RWPE2 (cell line): ENCODE results near the gene IGFALS.

Experiments
- ATAC-seq: fragments of 200-7000 bp; cut with Tn5 transposase; 3 replicates; pipeline ENCODE4 v1.9.1; 2021; ENCODE audit warnings: low read depth
- DNase-seq: peaks from one replicate; pipeline ENCODE4 v3.0.0-alpha.2; 2020; ENCODE audit warnings: low spot score
- H3K27ac ChIP-seq: fragments of 450-650 bp; 2 replicates; pipeline ENCODE4 v1.5.1; 2017; ENCODE audit warnings: mild to moderate bottlenecking; ENCODE audit not compliant: poor library complexity, severe bottlenecking
- H3K27me3 ChIP-seq: fragments of 250-450 bp; sonication (Bioruptor Pico); 2 replicates; pipeline ENCODE4 v1.5.1; 2021; ENCODE audit warnings: mild to moderate bottlenecking, moderate library complexity; ENCODE audit not compliant: insufficient read depth, poor library complexity, severe bottlenecking
- H3K36me3 ChIP-seq: fragments of 250-450 bp; sonication (Bioruptor Pico); 2 replicates; pipeline ENCODE4 v1.5.1; 2020; ENCODE audit warnings: low read depth, mild to moderate bottlenecking, moderate library complexity
- H3K4me1 ChIP-seq: fragments of 250-450 bp; sonication (Bioruptor Pico); 2 replicates; pipeline ENCODE4 v1.5.1; 2021; ENCODE audit warnings: mild to moderate bottlenecking, moderate library complexity; ENCODE audit not compliant: insufficient read depth, poor library complexity, severe bottlenecking
- H3K4me3 ChIP-seq: fragments of 250-450 bp; sonication (Bioruptor Pico); 2 replicates; pipeline ENCODE4 v1.5.1; 2021; ENCODE audit warnings: mild to moderate bottlenecking, moderate library complexity; ENCODE audit not compliant: severe bottlenecking
- H3K9me3 ChIP-seq: fragments of 250-450 bp; sonication (Bioruptor Pico); 2 replicates; pipeline ENCODE4 v1.5.1; 2021; ENCODE audit warnings: mild to moderate bottlenecking, moderate library complexity; ENCODE audit not compliant: severe bottlenecking
- CTCF ChIP-seq: fragments of 450-650 bp; IDR thresholded peaks from one replicate; pipeline ENCODE4 v1.5.1; 2017; ENCODE audit warnings: mild to moderate bottlenecking, moderate library complexity; ENCODE audit not compliant: poor library complexity, severe bottlenecking

The IGFALS gene

DNA sequence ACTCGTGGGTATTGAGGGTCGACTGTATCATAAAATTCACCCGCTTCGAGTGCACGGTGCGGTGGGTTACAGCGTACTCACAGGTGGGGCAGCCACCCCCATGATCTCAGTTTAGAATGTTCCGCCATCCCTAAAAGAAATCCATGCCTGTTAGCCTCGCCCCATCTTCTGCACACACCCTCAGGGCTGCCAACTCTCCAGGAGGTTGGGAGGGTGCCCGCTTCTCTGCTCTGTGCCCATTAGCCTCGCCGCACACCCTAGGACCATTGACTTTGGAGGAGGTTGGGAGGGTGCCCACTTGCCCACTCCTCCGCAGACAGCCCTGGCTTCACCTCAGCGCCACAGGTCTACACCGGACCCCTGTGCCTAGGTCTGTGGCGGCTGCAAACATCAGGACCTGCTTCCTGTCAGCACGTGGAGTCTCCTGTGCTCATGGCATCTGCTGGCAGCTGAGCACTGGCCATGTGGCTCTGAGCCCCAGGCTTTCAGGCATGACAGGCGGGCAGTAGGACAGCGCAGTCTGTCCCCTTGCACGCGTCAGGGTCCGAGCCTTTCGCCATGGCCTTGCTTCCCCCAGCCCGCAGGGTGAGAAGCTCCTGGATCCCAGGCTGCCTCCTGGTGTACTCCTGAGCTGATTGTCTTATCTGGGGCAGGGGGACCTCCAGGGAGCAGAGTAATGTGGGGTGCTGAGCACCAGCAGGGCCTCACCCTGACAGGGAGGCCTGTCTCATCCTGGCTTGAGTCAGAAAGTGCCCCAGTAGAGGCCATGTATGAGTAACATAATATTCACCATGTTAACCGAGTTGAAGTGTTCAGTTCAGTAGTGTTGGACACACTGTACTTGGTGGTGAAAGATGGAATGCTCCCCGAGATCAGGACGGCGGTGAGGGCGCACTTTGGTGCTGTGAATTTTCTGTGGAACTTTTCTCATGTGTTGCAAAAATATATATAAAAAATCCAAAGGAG, 44.1 kb downstream of the IGFALS start:
- no peak overlapping the region for H3K4me3 ChIP-seq

GRCh38 chr16:1747934-1748333, 45.6 kb downstream of the IGFALS start:
- no peaks in the 10 kb centered on the region for H3K9me3 ChIP-seq
- H3K4me1 ChIP-seq: peaks cover 20% of the 10 kb centered on the region
- no peak overlapping the region for H3K4me3 ChIP-seq
- TF ChIP-seq CTCF: no peak
- no peak overlapping the region for H3K27ac ChIP-seq
- H3K36me3 ChIP-seq: peaks cover 32% of the 10 kb centered on the region
- ATAC-seq: no peak
- no peak for DNase-seq
- no peaks in the 10 kb centered on the region for H3K27me3 ChIP-seq

More for the DNA sequence above, 44.1 kb downstream of the IGFALS start:
- Histone ChIP-seq H3K9me3 (no peaks in the 10 kb centered on the region), H3K36me3 (peaks cover 45% of the 10 kb centered on the region), H3K27ac (no peak overlapping the region), H3K4me1 (peaks cover 23% of the 10 kb centered on the region), H3K27me3 (no peaks in the 10 kb centered on the region)
- DNase-seq (no peak), ATAC-seq (no peak)
- TF ChIP-seq CTCF: no peak

- TF ChIP-seq CTCF: no peak
- Histone ChIP-seq H3K36me3 (peaks cover 26% of the 10 kb centered on the region), H3K27ac (peak overlapping the region; percentile 80), H3K27me3 (no peaks in the 10 kb centered on the region), H3K9me3 (no peaks in the 10 kb centered on the region), H3K4me1 (peaks cover 20% of the 10 kb centered on the region), H3K4me3 (no peak overlapping the region)
- DNase-seq (no peak), ATAC-seq (no peak)
Measured at GRCh38 chr16:1746693-1747195, 46.8 kb downstream of the IGFALS start.

DNA sequence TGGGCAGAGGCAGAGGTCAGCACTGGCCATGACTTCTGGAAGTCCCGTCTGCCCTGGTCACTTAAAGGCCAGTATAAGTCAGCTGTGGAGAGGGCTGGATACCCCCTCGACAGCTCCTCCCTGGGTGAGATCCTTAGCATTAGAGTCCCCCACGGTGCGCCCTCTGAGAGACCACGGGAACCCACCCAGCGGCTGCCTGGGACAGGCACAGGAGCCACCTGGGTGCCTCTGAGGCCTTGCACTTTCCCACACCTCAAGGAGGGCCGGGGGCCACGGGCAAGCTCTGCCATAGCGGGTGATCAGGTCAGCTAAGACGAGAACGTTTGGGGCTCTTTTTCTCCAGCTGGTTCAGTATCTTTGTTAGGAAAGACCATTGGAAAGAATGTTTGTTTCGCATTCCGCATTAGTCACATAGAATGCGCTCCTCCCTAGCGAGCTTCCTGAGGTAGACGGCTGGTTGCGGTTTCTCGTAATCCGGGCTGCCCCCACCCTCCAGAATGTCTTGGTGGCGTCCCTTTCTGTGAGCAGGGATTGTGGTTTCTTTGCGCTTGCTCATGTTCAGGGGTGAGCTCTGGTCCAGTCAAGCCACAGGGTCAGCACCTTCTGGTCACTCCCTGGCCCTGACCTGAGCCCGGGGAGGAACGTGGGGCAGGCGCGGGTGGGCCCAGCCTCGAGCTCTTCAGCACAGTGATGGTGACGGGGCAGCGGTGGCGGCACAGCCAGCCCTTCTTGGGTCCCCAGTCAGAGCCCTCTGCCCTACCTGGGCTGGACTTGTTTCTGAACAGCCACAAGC, 47.4 kb downstream of the IGFALS start:
- Histone ChIP-seq H3K36me3 (peaks cover 23% of the 10 kb centered on the region), H3K27ac (peak overlapping the region; percentile 80), H3K9me3 (no peaks in the 10 kb centered on the region), H3K4me1 (peaks cover 20% of the 10 kb centered on the region), H3K27me3 (no peaks in the 10 kb centered on the region), H3K4me3 (no peak overlapping the region)
- ATAC-seq: peak; percentile 40
- peak; percentile 73 for DNase-seq
- TF ChIP-seq CTCF: no peak
